Stimulated activated naive CD8-positive, alpha-beta T cell treated with anti-CD3 and anti-CD28 coated beads, Interleukin-15, Interleukin-2, amounts not matched to agents 100 ng/mL and 50 ng/mL, for 24 hours (primary cell): ENCODE results near the gene RUSC2.
"Not testable (repeated sequence)": the region's sequence is repeated elsewhere in the genome, so short reads cannot be mapped to it uniquely, and the experiment has no call there.

Experiments used
- H3K27ac Mint-ChIP-seq: one replicate; pipeline ENCODE4 v1.8.0; 2021; ENCODE audit warnings: mild to moderate bottlenecking, mixed read lengths
- H3K27me3 Mint-ChIP-seq: one replicate; pipeline ENCODE4 v1.8.0; 2021; ENCODE audit warnings: mixed read lengths
- H3K36me3 Mint-ChIP-seq: one replicate; pipeline ENCODE4 v1.8.0; 2021; ENCODE audit warnings: low read depth, mixed read lengths
- H3K4me1 Mint-ChIP-seq: one replicate; pipeline ENCODE4 v1.8.0; 2021; ENCODE audit warnings: low read depth, mixed read lengths
- H3K4me3 Mint-ChIP-seq: one replicate; pipeline ENCODE4 v1.8.0; 2021; ENCODE audit warnings: mild to moderate bottlenecking, mixed read lengths
- H3K9me3 Mint-ChIP-seq: one replicate; pipeline ENCODE4 v1.8.0; 2021; ENCODE audit warnings: mixed read lengths

The RUSC2 gene

DNA sequence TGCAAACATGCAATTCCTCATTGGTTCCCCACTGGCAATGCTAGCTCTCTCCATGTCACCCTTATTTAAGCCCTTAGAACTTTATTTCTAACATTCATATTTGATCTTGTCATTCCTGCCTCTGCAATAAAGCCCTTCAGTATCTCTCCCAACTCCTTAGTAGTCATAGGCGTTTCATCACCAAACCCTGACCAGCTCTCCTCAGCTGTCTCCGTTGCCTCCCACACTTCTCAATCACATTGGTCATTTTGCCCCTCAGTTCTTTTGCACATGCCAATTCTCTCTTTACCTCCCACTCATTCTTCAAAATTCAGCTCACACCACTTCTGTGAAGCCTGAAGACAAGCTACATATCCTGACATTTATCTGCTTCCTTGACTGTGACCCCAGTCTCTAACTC, 2.8 kb upstream of the RUSC2 start:
- H3K4me1 Mint-ChIP-seq = peaks cover 20% of the 10 kb centered on the region
- peaks cover 20% of the 10 kb centered on the region for H3K27me3 Mint-ChIP-seq
- H3K4me3 Mint-ChIP-seq = no peak overlapping the region
- H3K9me3 Mint-ChIP-seq = no peaks in the 10 kb centered on the region
- no peaks in the 10 kb centered on the region for H3K36me3 Mint-ChIP-seq
- H3K27ac Mint-ChIP-seq = no peak overlapping the region

DNA sequence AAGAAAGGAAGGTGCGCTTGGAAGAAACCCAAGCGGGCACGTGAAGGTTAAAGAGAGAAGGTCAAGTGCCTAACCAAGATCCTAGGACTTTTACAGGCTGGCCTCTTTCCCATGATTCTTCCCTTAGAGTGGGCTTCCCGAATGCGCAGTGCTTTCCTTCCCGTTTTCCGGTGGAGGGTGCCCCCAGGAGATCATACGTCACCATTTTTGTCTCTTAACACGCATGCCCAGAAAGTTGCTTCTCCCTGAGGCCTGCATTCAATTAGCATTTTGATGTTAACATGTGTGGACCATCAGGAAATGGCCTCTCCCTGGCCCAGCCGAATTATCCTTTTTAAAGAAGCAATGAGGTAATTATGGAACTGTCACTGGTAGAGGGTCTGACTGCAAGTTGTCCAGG, 1.9 kb upstream of the RUSC2 start:
- H3K9me3 Mint-ChIP-seq = no peaks in the 10 kb centered on the region
- no peak overlapping the region for H3K27ac Mint-ChIP-seq
- H3K4me3 Mint-ChIP-seq = no peak overlapping the region
- peaks cover 20% of the 10 kb centered on the region for H3K27me3 Mint-ChIP-seq
- H3K36me3 Mint-ChIP-seq = no peaks in the 10 kb centered on the region
- peaks cover 25% of the 10 kb centered on the region for H3K4me1 Mint-ChIP-seq

DNA sequence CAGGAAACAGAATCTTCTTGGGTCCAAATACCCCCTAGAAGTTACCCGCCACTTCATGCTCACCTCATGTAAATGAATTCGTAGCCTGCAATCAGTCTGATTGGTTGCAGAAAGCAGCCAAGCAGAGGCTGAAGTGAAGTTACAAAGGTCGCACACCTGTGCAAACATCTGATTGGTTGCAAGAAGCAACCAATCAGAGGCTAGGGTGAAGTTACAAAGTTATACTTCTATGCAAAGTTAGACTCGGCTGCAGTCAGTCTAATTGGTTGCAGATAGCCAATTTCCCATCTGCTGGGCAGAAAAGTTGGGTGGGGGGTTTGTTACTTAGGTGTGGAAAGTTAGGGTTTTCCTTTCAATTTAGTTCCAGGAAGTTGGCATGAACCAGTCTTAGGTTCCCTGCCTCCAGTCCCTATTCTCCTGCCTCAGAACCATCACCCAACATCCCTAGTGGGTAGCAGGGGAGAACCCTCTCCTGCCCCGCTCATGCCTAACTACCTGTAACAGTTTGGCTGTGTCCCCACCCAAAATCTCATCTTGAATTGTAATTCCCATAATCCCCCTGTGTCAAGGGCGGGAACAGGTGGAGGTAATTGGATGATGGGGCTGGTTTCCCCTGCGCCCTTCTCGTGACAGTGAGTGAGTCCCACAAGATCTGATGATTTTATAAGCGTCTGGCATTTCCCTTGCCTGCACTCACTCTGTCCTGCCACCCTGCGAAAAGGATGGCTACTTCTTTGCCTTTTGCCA, 1.2 kb upstream of the RUSC2 start:
- Mint-ChIP-seq H3K27ac (peak overlapping the region; percentile 4), H3K27me3 (peaks cover 20% of the 10 kb centered on the region), H3K4me3 (peak overlapping the region; percentile 65), H3K4me1 (peaks cover 25% of the 10 kb centered on the region), H3K9me3 (no peaks in the 10 kb centered on the region), H3K36me3 (no peaks in the 10 kb centered on the region)

DNA sequence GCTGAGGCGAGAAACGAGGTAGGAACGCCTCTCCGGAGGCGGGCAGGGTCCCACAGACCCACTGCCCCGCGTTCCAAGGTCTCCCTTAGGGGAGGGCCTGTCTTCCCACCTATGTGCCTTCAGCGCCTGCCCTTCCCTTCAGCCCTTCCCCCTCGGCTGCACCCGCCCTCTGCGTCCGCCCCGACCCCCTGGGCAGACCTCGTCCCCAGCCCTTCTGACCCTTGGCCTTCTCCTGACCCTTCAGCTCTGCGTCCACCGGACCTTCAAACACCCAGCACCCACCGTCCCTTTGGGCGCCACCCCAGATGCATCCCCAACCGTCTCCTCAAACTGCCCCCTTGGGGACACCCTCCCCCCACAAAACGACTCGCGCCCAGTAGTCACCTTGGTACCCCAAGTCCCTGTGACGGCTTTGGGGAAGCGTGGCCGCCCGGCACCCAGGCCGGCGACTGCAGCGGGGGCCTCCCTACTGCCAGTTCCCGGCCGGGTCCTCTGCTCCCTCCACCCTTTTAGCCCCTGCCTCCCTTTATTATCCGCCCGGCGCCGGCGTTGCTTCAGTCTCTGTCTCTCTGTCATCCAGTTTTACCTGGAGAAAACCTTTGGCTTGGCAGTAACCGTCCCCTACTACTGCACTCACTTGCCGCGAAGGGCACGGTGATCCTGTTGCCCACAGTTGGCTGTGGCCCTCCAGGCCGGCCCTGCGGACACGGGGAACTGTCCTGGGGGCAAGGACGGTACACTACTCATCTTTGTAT, 421 bp downstream of the RUSC2 start:
- H3K36me3 Mint-ChIP-seq = no peaks in the 10 kb centered on the region
- peak overlapping the region; percentile 78 for H3K27ac Mint-ChIP-seq
- peak overlapping the region; percentile 82 for H3K4me3 Mint-ChIP-seq
- H3K9me3 Mint-ChIP-seq = no peaks in the 10 kb centered on the region
- H3K27me3 Mint-ChIP-seq = peaks cover 20% of the 10 kb centered on the region
- peaks cover 27% of the 10 kb centered on the region for H3K4me1 Mint-ChIP-seq

DNA sequence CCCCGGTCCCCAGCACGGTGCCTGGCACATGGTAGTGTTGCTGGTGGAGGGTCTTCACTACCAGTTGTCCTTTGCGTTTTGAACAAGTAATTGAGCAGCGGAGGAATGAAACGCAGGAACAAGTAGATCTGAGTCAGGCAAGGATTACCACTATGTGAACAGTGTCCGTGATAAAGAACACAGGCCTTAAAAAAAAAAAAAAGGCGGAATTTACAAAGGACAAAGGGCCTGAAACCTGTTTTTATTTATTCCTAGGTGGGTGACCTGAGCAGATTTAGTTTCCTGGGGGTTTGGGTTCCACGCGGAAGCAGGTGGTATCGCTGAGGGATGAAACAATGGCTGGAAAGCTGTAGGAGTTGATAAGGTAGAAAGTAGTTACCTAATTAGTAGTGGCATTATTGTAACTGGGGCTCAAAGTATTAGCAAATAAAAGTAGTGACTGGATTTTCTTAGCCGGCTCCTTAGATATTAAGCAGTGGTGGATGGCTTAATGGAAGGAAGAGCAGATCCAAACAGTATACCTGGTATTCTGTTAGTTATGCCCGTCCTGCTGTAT, 1.1 kb downstream of the RUSC2 start:
- Mint-ChIP-seq H3K27ac (no peak overlapping the region), H3K4me1 (peaks cover 34% of the 10 kb centered on the region), H3K27me3 (peaks cover 20% of the 10 kb centered on the region), H3K9me3 (no peaks in the 10 kb centered on the region), H3K36me3 (no peaks in the 10 kb centered on the region), H3K4me3 (peak overlapping the region; percentile 82)

DNA sequence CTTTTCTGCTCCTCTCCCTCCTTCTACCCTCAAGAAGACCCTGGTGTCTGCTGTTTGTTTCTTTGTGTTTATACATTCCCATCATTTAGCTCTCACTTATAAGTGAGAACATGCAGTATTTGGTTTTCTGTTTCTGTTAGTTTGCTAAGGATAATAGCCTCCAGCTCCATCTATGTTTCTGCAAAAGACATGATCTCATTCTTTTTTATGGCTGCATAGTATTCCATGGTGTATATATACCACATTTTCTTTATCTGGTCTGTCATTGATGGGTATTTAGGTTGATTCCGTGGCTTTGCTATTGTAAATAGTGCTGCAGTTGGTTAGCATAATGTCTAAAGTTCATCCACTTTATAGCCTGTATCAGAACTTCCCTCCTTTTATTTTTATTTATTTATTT, 3.2 kb downstream of the RUSC2 start:
- not testable (repeated sequence) for H3K27ac Mint-ChIP-seq, H3K36me3 Mint-ChIP-seq, H3K4me3 Mint-ChIP-seq, H3K9me3 Mint-ChIP-seq
- Mint-ChIP-seq H3K4me1 (peaks cover 35% of the 10 kb centered on the region), H3K27me3 (peaks cover 20% of the 10 kb centered on the region)

DNA sequence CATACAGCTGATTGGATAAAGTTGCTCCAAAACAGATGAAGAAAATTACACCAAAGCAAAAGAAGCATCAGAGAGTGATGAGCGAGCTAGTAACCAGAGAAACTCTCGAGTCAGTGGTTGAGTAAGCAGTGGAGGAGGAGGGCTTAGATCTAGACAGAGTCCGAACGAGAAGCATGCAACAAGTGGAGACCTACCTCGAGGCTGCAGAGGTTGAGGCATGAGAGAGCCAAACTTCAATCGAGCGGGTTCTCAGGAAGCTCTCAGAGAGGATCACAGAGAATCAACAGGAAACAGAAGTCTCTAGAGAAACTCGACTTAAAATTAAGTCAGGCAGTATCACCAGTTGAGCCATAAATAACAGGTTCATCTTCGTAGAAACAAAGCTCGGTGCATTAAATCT, 6.1 kb downstream of the RUSC2 start:
- Mint-ChIP-seq H3K4me3 (no peak overlapping the region), H3K27ac (no peak overlapping the region), H3K27me3 (peaks cover 5% of the 10 kb centered on the region), H3K9me3 (peaks cover 7% of the 10 kb centered on the region), H3K36me3 (peaks cover 7% of the 10 kb centered on the region), H3K4me1 (peaks cover 28% of the 10 kb centered on the region)

DNA sequence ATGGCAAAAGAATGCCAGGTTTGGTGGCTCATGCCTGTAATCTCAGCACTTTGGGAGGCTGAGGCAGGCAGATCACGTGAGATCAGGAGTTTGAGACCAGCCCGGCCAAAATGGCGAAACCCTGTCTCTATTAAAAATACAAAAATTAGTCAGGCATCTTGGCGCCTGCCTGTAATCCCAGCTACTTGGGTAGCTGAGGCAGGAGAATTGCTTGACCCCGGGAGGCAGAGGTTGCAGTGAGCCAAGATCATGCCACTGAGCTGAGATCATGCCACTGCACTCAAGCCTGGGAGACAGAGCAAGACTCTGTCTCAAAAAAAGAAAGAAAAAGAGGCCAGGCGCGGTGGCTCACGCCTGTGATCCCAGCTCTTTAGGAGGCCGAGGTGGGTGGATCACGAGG, 8.3 kb downstream of the RUSC2 start:
- not testable (repeated sequence) for H3K4me3 Mint-ChIP-seq, H3K36me3 Mint-ChIP-seq, H3K9me3 Mint-ChIP-seq, H3K27ac Mint-ChIP-seq, H3K27me3 Mint-ChIP-seq
- peaks cover 16% of the 10 kb centered on the region for H3K4me1 Mint-ChIP-seq

DNA sequence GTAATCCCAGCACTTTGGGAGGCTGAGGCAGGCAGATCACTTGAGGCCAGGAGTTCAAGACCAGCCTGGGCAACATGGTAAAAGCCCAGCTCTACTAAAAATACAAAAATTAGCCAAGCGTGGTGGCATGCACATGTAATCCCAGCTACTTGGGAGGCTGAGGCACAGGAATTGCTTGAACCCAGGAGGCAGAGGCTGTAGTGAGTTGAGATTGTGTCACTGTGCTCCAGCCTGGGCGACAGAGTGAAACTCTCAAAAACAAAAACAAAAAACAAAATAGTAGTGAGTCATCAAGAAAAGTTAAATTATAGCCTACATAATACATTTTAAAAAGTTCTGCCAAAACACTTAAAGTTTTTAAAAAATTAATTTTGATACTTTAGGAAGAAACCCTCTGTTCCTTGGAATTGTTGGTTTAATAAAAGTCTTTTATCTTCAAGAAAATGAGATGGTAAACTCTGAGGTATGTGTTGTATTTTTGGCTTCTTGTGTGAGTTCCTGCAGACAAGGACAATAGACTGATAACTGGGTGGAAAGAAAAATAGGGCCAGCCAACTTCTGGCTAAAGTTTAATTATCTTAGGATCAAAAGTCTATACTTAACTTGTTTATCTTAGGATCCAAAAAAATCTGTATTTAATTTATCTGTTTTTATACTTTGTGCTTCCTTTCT, 9.3 kb downstream of the RUSC2 start:
- H3K4me1 Mint-ChIP-seq = peaks cover 16% of the 10 kb centered on the region
- H3K27me3 Mint-ChIP-seq = no peaks in the 10 kb centered on the region
- H3K27ac Mint-ChIP-seq = no peak overlapping the region
- H3K36me3 Mint-ChIP-seq = peaks cover 7% of the 10 kb centered on the region
- H3K4me3 Mint-ChIP-seq = no peak overlapping the region
- H3K9me3 Mint-ChIP-seq = peaks cover 7% of the 10 kb centered on the region

DNA sequence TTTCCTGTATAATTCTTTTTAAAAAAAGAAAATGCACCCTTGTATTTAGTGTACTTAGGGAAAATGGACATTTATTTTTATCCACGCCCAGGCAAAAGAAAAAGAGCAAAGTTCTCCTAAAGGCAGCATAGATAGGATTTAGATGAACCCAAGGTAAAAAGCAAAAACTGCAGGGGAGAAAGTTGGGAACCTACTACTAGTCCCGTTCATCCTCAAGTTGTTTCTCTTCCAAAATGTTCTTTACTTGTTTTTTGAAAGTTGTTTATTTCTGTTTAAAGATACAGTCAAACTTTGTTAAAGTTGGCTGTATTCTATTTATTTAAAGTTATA, 9.8 kb downstream of the RUSC2 start:
- Mint-ChIP-seq H3K4me1 (peaks cover 16% of the 10 kb centered on the region), H3K9me3 (peaks cover 7% of the 10 kb centered on the region), H3K36me3 (peaks cover 7% of the 10 kb centered on the region), H3K27me3 (no peaks in the 10 kb centered on the region), H3K27ac (no peak overlapping the region), H3K4me3 (no peak overlapping the region)

DNA sequence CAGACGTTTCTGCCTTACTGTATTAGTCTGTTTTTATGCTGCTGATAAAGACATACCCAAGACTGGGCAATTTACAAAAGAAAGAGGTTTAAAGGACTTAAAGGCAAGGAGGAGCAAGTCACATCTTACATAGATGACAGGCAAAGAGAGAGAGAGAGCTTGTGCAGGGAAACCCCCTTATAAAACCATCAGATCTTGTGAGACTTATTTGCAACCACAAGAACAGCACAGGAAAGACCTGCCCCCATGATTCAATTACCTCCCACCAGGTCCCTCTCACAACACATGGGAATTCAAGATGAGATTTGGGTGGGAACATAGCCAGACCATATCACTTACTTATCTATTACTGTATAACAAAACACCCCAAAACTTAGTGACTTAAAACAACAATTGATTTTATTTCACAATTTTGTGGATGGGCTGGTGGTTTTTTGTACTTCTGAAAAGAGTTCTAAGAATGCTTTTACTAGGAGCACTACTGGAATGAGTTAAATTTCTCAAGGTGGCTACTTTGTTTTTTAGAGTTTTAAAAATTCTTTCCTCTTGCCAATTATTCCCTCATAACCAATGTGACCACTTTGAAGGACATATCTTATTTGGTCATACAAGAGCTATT, 10.3 kb downstream of the RUSC2 start:
- Mint-ChIP-seq H3K27ac (no peak overlapping the region), H3K9me3 (peaks cover 7% of the 10 kb centered on the region), H3K4me3 (peak overlapping the region; percentile 27), H3K36me3 (peaks cover 7% of the 10 kb centered on the region), H3K4me1 (peaks cover 14% of the 10 kb centered on the region), H3K27me3 (no peaks in the 10 kb centered on the region)

DNA sequence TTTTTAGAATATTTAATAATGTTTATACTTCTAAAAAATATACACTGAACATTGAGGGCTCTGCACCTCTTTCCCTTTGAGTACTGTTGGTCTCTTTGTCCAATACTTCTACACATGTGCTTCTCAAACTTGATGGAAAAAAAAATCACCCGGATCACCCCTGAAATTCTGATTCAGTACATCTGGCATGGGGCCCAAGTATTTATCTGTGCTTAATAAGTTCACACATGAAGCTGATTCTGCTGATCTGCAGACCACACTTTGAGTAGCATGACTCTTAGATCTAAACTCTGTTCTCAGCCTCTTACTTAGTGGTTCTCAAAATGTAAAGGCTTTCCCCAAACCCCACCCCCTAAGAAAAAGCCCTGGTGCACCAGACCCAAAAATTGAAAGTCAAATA, 12.0 kb downstream of the RUSC2 start:
- peaks cover 7% of the 10 kb centered on the region for H3K36me3 Mint-ChIP-seq
- no peak overlapping the region for H3K27ac Mint-ChIP-seq
- peaks cover 7% of the 10 kb centered on the region for H3K9me3 Mint-ChIP-seq
- no peak overlapping the region for H3K4me3 Mint-ChIP-seq
- peaks cover 3% of the 10 kb centered on the region for H3K27me3 Mint-ChIP-seq
- peaks cover 6% of the 10 kb centered on the region for H3K4me1 Mint-ChIP-seq

DNA sequence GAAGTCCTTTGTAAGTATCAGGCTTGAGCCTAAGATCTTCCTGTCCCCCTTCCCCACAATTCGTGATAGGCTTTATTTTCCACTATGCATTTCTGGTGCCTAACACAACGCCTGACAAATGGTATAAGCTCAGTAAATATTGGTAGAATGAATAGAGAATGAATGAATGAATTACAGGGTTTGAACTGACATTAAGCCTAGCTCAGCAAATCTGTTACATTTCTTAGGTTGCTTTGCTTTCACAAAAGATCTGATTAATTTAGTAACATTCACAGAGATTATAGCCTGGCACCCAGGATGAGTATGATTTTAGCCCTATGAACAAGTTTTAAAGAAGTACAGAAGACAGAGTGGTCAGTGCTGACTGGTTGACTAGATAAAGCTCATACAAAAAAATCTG, 16.4 kb downstream of the RUSC2 start:
- H3K27me3 Mint-ChIP-seq = peaks cover 3% of the 10 kb centered on the region
- no peak overlapping the region for H3K4me3 Mint-ChIP-seq
- H3K36me3 Mint-ChIP-seq = no peaks in the 10 kb centered on the region
- H3K4me1 Mint-ChIP-seq = no peaks in the 10 kb centered on the region
- H3K9me3 Mint-ChIP-seq = no peaks in the 10 kb centered on the region
- no peak overlapping the region for H3K27ac Mint-ChIP-seq

DNA sequence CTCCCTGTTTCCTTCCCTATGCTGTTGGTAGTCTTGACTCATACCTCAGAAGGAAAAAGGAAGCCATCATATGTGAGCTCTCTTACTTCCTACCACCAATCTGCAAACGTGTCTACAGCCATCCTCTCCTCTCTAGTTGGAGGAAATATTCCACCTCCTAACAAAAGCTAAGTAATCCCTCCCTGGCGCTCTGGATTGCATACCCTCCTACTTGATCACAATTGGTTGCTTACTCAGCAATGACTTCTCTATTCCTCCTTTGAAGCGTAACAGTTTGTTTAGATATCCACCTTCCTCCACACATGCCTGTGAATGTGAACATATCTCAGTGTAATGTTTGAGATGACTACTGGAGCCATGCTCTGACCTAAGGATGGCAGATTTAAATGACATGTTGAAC, 18.2 kb downstream of the RUSC2 start:
- Mint-ChIP-seq H3K36me3 (no peaks in the 10 kb centered on the region), H3K9me3 (no peaks in the 10 kb centered on the region), H3K27me3 (peaks cover 3% of the 10 kb centered on the region), H3K4me3 (no peak overlapping the region), H3K27ac (no peak overlapping the region), H3K4me1 (no peaks in the 10 kb centered on the region)

DNA sequence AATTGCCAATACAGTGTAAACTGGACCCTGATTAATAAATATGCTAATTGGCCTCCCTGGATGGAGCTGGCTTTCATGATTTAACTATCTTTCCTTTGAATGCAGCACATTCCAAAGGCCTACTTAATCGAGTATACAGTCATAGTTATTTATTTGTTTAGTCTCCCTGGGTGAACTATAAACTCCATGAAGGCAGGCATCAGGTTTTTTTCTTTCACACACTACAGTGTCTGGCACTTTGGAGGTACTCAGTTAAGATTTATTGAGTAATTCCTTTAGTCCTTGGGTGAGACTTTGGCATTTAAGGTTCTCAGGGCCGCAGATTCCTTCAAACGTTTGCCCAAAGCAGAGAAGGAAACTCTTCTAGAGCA, 20.5 kb downstream of the RUSC2 start:
- H3K4me3 Mint-ChIP-seq = no peak overlapping the region
- H3K27ac Mint-ChIP-seq = no peak overlapping the region

More for the DNA sequence above, 20.5 kb downstream of the RUSC2 start:
- Mint-ChIP-seq H3K36me3 (no peaks in the 10 kb centered on the region), H3K9me3 (no peaks in the 10 kb centered on the region), H3K4me1 (no peaks in the 10 kb centered on the region), H3K27me3 (peaks cover 3% of the 10 kb centered on the region)
